BJ (cell line): ENCODE results near the gene TESK2. TPM values are rescaled to one million over a fixed set of nuclear protein-coding genes. Genes with fewer than 3 reads are reported as not detected.

Source experiments
- CTCF ChIA-PET: fragments of 350-600 bp; formaldehyde crosslinking; extraction: SDS; loops from one replicate; lab custom pipeline; 2021; ENCODE audit warnings: antibody characterized with exemption, inconsistent platforms; lab: Yijun Ruan, JAX
- POLR2A ChIA-PET: fragments of 300-600 bp; sonication (Branson Sonifier 250); formaldehyde crosslinking; extraction: SDS; loops from one replicate; lab custom pipeline; 2021; ENCODE audit warnings: antibody characterized with exemption; lab: Charles Lee
- DNase-seq: peaks from one replicate; pipeline ENCODE4 v3.0.0-alpha.2; 2011; ENCODE audit warnings: low read depth
- H3K27me3 ChIP-seq: 2 replicates; pipeline ENCODE4 v1.6.0; 2011; ENCODE audit warnings: low read length; ENCODE audit not compliant: control insufficient read depth, insufficient read depth
- H3K36me3 ChIP-seq: 2 replicates; pipeline ENCODE4 v1.5.1; 2011; ENCODE audit warnings: low read length; ENCODE audit not compliant: control insufficient read depth, insufficient read depth
- H3K4me3 ChIP-seq: 2 replicates; pipeline ENCODE4 v1.5.1; 2011; ENCODE audit warnings: low read depth, mild to moderate bottlenecking, control low read depth, low read length
- polyA plus RNA-seq: library from polyadenylated mRNA; depleted of rRNA; stranded (reverse); fragments of >200 nt; gene quantifications from 2 replicates; pipeline ENCODE4 v1.2.3, GENCODE V29; 2011
- TF ChIP-seq, protein P1 (sequence below): IDR thresholded peaks from 2 replicates; pipeline ENCODE4 v1.5.1; 2011; ENCODE audit warnings: low read depth, mild to moderate bottlenecking, control low read depth, inconsistent platforms, low read length, moderate library complexity; ENCODE audit not compliant: insufficient read depth

TESK2 gene
- polyA plus RNA-seq, 1 experiment = 2.5 TPM

DNA sequence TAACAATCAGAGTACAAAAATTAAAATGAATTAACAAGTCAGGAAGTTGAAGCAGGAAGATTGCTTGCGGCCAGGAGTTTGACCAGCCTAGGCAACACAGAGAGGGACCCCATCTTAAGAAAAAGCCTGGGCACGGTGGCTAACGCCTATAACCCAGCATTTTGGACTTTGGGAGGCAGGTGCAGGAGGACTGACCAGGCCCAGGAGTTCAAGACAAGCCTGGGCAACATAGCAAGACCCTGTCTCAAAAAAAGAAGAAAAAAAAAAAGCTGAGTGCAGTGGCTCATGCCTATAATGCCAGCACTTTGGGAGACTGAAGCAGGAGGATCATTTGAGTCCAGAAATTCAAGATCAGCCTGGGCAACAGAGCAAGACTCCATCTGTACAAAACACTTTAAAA, 38.5 kb downstream of the TESK2 start:
- H3K4me3 ChIP-seq = no peak overlapping the region
- TF ChIP-seq, protein P1, sequence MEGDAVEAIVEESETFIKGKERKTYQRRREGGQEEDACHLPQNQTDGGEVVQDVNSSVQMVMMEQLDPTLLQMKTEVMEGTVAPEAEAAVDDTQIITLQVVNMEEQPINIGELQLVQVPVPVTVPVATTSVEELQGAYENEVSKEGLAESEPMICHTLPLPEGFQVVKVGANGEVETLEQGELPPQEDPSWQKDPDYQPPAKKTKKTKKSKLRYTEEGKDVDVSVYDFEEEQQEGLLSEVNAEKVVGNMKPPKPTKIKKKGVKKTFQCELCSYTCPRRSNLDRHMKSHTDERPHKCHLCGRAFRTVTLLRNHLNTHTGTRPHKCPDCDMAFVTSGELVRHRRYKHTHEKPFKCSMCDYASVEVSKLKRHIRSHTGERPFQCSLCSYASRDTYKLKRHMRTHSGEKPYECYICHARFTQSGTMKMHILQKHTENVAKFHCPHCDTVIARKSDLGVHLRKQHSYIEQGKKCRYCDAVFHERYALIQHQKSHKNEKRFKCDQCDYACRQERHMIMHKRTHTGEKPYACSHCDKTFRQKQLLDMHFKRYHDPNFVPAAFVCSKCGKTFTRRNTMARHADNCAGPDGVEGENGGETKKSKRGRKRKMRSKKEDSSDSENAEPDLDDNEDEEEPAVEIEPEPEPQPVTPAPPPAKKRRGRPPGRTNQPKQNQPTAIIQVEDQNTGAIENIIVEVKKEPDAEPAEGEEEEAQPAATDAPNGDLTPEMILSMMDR = no peak
- H3K36me3 ChIP-seq = no peaks in the 10 kb centered on the region
- H3K27me3 ChIP-seq = no peaks in the 10 kb centered on the region
- DNase-seq = no peak
- CTCF ChIA-PET = interaction anchor here (0.6 kb wide), 1 partner anchor 29 kb away, joined by 3 read pairs; no protein-coding TSS in a partner anchor
- POLR2A ChIA-PET = no interaction called here

DNA sequence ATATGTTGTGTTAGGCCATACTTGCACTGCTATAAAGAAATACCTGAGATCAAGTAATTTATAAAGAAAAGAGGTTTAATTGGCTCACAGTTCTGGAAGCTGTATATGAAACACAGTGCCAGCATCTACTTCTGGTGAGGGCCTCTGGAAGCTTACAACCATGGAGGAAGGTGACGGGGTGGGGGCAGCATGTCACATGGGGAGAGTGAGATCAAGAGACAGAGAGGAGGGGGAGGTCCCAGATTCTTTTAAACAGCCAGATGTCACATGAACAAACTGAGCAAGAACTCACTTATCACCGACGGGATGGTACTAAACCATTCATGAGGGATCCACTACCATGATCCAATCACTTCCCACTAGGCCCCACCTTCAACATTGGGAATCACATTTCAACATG, 42.6 kb downstream of the TESK2 start:
- no peak for DNase-seq
- TF ChIP-seq, protein P1 = no peak
- no peaks in the 10 kb centered on the region for H3K36me3 ChIP-seq
- H3K27me3 ChIP-seq = no peaks in the 10 kb centered on the region
- POLR2A ChIA-PET = no interaction called here
- CTCF ChIA-PET = no interaction called here
- H3K4me3 ChIP-seq = no peak overlapping the region

GRCh38 chr1:45446950-45447672, 43.9 kb downstream of the TESK2 start:
- ChIA-PET CTCF (interaction anchor here (0.6 to 1.4 kb wide), 3 partner anchors 10 to 412 kb away, joined by 3 to 4 read pairs (median 3); no protein-coding TSS in a partner anchor), POLR2A (no interaction called here)
- no peaks in the 10 kb centered on the region for H3K27me3 ChIP-seq
- no peaks in the 10 kb centered on the region for H3K36me3 ChIP-seq
- DNase-seq = no peak
- H3K4me3 ChIP-seq = no peak overlapping the region
- TF ChIP-seq, protein P1 = no peak

GRCh38 chr1:45446530-45446929, 44.4 kb downstream of the TESK2 start:
- POLR2A ChIA-PET = no interaction called here
- H3K4me3 ChIP-seq = no peak overlapping the region
- TF ChIP-seq, protein P1 = no peak
- DNase-seq = no peak
- CTCF ChIA-PET = interaction anchor here (0.6 to 1.4 kb wide), 2 partner anchors 47 to 411 kb away, joined by 3 to 4 read pairs; no protein-coding TSS in a partner anchor
- no peaks in the 10 kb centered on the region for H3K27me3 ChIP-seq
- no peaks in the 10 kb centered on the region for H3K36me3 ChIP-seq

DNA sequence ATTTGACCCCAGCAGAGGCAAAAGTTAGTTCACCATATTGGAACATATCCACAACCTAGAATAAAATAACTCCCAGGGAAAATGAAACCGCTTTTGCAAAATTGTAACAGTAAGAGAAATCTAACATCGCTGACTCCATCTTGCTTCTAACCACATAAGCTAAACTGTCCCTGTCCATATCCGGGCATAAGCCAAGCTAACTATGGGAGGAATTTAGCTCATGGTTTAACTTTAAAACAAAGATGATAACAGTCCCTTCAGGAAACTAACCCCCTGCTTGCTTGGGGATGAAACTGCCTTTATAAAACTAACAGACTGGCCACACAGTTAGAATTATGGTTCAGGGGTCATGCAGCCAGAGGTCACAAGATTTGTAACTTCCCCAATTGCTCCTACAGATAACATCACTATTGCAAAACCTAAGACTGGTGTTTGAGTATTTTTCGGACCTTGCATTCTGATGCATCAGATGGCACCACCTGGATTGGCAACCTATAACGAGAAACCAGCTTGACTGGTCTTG, 46.3 kb downstream of the TESK2 start:
- Histone ChIP-seq H3K27me3 (no peaks in the 10 kb centered on the region), H3K4me3 (no peak overlapping the region), H3K36me3 (no peaks in the 10 kb centered on the region)
- ChIA-PET CTCF (interaction anchor here (1.6 kb wide), 1 partner anchor 83 kb away, joined by 5 read pairs; no protein-coding TSS in a partner anchor), POLR2A (no interaction called here)
- DNase-seq = no peak
- TF ChIP-seq, protein P1 = no peak
